BLaER1 treated with 17β-estradiol and CSF1 and Interleukin-3, amounts not matched to agents 10 nM and 100 nM (cell line): ENCODE results near the gene BARX1.
A peak's percentile ranks its signal among the peaks of the same experiment; 100 is the strongest.

Source experiments
- H3K27ac ChIP-seq, 11 experiments: shearing (Covaris generic); formaldehyde crosslinking; 2 replicates each; pipeline ENCODE4 v1.8.1; 2022
- H3K27me3 ChIP-seq, 11 experiments: shearing (Covaris generic); formaldehyde crosslinking; 2 replicates each; pipeline ENCODE4 v1.8.1; 2022
- H3K36me3 ChIP-seq, 11 experiments: shearing (Covaris generic); formaldehyde crosslinking; 2 replicates each; pipeline ENCODE4 v1.8.1; 2022
- H3K4me1 ChIP-seq, 10 experiments: shearing (Covaris generic); formaldehyde crosslinking; 2 replicates each; pipeline ENCODE4 v1.8.1; 2022
- H3K4me2 ChIP-seq, 11 experiments: shearing (Covaris generic); formaldehyde crosslinking; 2 replicates each; pipeline ENCODE4 v1.8.1; 2022
- H3K4me3 ChIP-seq, 10 experiments: shearing (Covaris generic); formaldehyde crosslinking; 2 replicates each; pipeline ENCODE4 v1.8.1; 2022
- H3K9ac ChIP-seq, 11 experiments: shearing (Covaris generic); formaldehyde crosslinking; 2 replicates each; pipeline ENCODE4 v1.8.1; 2022
- H3K9me3 ChIP-seq, 11 experiments: shearing (Covaris generic); formaldehyde crosslinking; replicated peaks in 1 of 11; 2 replicates each; pipeline ENCODE4 v1.8.1; 2022
- H4K20me1 ChIP-seq, 11 experiments: shearing (Covaris generic); formaldehyde crosslinking; 2 replicates each; pipeline ENCODE4 v1.8.1; 2022
- Cebpa-rat ChIP-seq, 11 experiments: shearing (Covaris generic); IDR thresholded peaks; 2 replicates each; pipeline ENCODE4 v1.8.1; 2022

Gene BARX1

DNA sequence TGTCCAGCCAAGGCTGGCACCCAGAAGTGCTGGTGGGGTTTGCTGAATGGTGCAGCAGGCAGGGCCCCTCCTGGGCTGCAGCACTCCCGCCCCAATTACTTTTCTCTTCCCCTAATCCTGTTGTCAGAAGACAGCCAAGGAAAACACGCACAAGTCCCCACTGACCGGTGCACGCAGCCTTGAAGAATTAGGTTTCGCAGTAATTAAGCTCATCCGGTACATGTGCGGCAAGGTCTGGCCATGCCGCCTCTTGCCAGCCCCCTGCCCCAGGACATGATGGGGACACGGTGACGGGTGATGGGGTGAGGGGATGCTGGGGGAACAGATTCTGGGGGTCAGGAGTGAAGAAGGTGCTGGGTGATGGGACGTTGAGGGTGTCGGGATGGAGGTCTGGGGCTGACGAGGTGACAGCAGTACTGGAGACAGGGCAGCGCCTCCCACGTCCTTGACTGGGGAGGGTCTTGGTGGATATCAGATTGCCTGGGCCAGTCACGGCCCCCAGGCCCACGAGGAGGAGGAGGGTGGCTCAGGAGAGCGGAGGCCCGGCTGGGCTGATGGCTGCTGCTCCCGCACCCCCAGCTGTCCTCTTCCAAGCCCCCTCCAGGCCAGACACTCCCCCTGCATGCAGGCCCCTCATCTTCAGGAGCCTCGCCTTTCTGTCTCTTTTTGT lies 34.9 kb downstream of the BARX1 start:
- no peaks in the 10 kb centered on the region for H3K9me3 ChIP-seq
- H3K4me1 ChIP-seq = peaks cover 0 to 5% (median 0%) of the 10 kb centered on the region in 10 experiments; a peak in 3 of 20 replicates

GRCh38 chr9:93918061-93918460 lies 37.1 kb downstream of the BARX1 start:
- Histone ChIP-seq H3K4me3 (no peak overlapping the region), H3K27ac (no peak overlapping the region), H3K9me3 (no peaks in the 10 kb centered on the region), H3K9ac (no peak overlapping the region), H3K27me3 (no peaks in the 10 kb centered on the region), H3K4me2 (no peak overlapping the region), H3K4me1 (peaks cover 0 to 5% (median 0%) of the 10 kb centered on the region in 10 experiments; a peak in 2 of 20 replicates), H4K20me1 (no peaks in the 10 kb centered on the region), H3K36me3 (no peaks in the 10 kb centered on the region)
- TF ChIP-seq Cebpa-rat (IDR thresholded peaks at IDR 0.05) = no peak

More for the DNA sequence above, 34.9 kb downstream of the BARX1 start:
- Histone ChIP-seq H4K20me1 (no peaks in the 10 kb centered on the region), H3K9ac (no peak overlapping the region), H3K27me3 (no peaks in the 10 kb centered on the region), H3K27ac (no peak overlapping the region), H3K4me2 (no peak overlapping the region), H3K36me3 (no peaks in the 10 kb centered on the region), H3K4me3 (no peak overlapping the region)
- no peak for TF ChIP-seq Cebpa-rat (IDR thresholded peaks at IDR 0.05)

DNA sequence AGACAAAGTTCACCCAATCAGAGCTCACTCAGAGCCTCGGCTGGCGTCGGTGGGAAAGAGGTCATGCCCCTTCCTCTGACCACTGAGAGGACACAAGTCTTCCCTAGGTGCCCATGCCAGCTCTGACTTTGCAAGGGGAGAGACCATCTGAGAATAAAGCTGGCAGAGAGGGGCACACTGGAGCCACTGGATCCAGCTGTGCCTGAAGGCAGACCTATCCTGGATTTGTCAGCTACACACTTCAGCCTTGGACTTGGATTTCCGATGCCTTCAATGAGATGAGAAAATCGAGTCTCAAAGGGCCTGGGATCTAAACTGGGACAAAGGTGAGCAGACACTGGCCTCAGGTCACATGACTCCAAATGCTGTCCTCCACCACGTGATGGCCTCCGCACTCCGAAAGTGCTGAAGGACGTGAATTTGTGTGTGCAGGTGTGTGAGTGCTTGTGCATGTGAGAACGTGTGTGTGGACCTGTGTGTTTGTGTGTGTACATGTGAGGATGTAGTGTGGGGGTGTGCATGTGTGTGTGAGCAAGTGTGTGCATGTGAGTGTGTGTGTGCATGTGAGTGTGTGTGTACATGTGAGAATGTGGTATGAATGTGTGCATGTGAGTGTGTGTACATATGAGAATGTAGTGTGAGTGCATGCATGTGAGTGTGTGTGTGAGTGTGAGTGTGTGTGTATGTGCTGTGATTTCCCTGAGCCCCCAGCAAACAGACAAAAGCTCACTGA lies 37.9 kb downstream of the BARX1 start:
- no peaks in the 10 kb centered on the region for H3K9me3 ChIP-seq

GRCh38 chr9:93916358-93916757 lies 38.8 kb downstream of the BARX1 start:
- no peak overlapping the region for H3K27ac ChIP-seq
- H3K4me3 ChIP-seq = no peak overlapping the region
- no peak overlapping the region for H3K4me2 ChIP-seq
- no peaks in the 10 kb centered on the region for H3K9me3 ChIP-seq
- H3K4me1 ChIP-seq = peaks cover 4 to 16% (median 10%) of the 10 kb centered on the region in 10 experiments; a peak in 17 of 20 replicates
- H3K9ac ChIP-seq = no peak overlapping the region
- no peaks in the 10 kb centered on the region for H3K27me3 ChIP-seq
- no peaks in the 10 kb centered on the region for H4K20me1 ChIP-seq
- TF ChIP-seq Cebpa-rat (IDR thresholded peaks at IDR 0.05) = no peak
- H3K36me3 ChIP-seq = no peaks in the 10 kb centered on the region

More for the DNA sequence above, 37.9 kb downstream of the BARX1 start:
- Histone ChIP-seq H3K4me3 (no peak overlapping the region), H3K27me3 (no peaks in the 10 kb centered on the region), H4K20me1 (no peaks in the 10 kb centered on the region), H3K4me2 (no peak overlapping the region), H3K36me3 (no peaks in the 10 kb centered on the region), H3K27ac (no peak overlapping the region), H3K9ac (no peak overlapping the region), H3K4me1 (peaks cover under 1 to 11% (median 6%) of the 10 kb centered on the region in 10 experiments; a peak in 17 of 20 replicates)
- no peak for TF ChIP-seq Cebpa-rat (IDR thresholded peaks at IDR 0.05)

DNA sequence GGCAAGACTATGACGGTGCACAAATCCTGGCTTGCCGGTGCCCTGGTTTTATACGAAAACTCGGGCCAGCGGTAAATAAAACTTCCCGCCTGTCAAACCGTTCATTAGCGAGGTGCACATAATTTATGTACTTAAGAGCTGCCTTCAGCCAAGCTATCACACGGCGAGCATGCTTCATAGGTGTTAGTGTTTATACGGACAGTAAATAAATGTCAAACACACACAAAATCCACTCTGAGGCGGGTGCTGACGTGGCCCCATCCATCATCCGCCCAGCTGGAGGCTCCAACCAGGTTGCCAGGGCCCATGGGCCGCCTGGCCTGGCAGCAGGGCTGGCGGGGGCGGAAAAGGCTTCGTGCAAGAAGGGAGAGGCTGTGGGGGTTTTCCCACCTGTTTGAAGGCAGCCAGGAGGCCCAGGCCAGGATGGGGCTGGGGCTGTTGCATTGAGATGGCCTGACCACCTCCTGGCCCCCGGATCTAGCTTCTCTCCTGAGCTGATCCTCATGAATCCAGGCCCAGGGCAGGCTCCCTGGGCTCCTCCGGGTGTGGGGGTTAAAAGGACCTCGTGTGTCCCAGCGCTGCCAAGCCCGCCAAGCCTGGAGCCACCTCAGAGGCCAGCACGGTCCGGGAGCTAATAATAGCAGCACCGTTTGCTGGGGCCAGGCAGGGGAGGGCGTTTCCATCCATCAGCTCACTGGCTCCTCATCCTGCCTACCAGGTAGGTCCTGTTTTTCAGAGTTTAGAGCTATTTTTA lies 43.2 kb downstream of the BARX1 start:
- Histone ChIP-seq H3K9ac (peak overlapping the region in 1 of 11 experiments; percentile 31; a peak in 2 of 22 replicates), H3K27ac (no peak overlapping the region), H3K36me3 (no peaks in the 10 kb centered on the region), H3K9me3 (no peaks in the 10 kb centered on the region), H3K4me3 (no peak overlapping the region), H3K4me2 (peak overlapping the region in 9 of 11 experiments; percentile 8 to 61 (median 32); a peak in 13 of 22 replicates), H4K20me1 (no peaks in the 10 kb centered on the region; a peak in 1 of 22 replicates), H3K27me3 (peaks cover 0 to 7% (median 0%) of the 10 kb centered on the region in 11 experiments; a peak in 2 of 22 replicates), H3K4me1 (peaks cover 4 to 16% (median 10%) of the 10 kb centered on the region in 10 experiments; a peak in 17 of 20 replicates)
- TF ChIP-seq Cebpa-rat (IDR thresholded peaks at IDR 0.05) = no peak

- Histone ChIP-seq H3K27me3 (peaks cover 0 to 7% (median 0%) of the 10 kb centered on the region in 11 experiments; a peak in 2 of 22 replicates), H3K4me2 (no peak overlapping the region), H4K20me1 (no peaks in the 10 kb centered on the region; a peak in 1 of 22 replicates), H3K9ac (no peak overlapping the region), H3K36me3 (no peaks in the 10 kb centered on the region), H3K9me3 (no peaks in the 10 kb centered on the region), H3K4me3 (no peak overlapping the region), H3K27ac (no peak overlapping the region), H3K4me1 (peaks cover 4 to 16% (median 10%) of the 10 kb centered on the region in 10 experiments; a peak in 17 of 20 replicates)
- TF ChIP-seq Cebpa-rat (IDR thresholded peaks at IDR 0.05) = no peak
These were observed 43.9 kb downstream of the BARX1 start for GRCh38 chr9:93911136-93911745.

- Histone ChIP-seq H3K4me1 (peaks cover 4 to 12% (median 10%) of the 10 kb centered on the region in 10 experiments; a peak in 17 of 20 replicates), H3K9ac (no peak overlapping the region), H3K4me3 (no peak overlapping the region), H3K36me3 (no peaks in the 10 kb centered on the region), H3K27me3 (peaks cover 0 to 7% (median 0%) of the 10 kb centered on the region in 11 experiments; a peak in 2 of 22 replicates), H3K27ac (no peak overlapping the region), H3K9me3 (no peaks in the 10 kb centered on the region), H4K20me1 (no peaks in the 10 kb centered on the region; a peak in 1 of 22 replicates), H3K4me2 (no peak overlapping the region)
- no peak for TF ChIP-seq Cebpa-rat (IDR thresholded peaks at IDR 0.05)
These were observed 44.6 kb downstream of the BARX1 start for GRCh38 chr9:93910598-93910997.

- TF ChIP-seq Cebpa-rat (IDR thresholded peaks at IDR 0.05) = no peak
- Histone ChIP-seq H3K27me3 (peaks cover 0 to 7% (median 0%) of the 10 kb centered on the region in 11 experiments; a peak in 2 of 22 replicates), H3K9ac (no peak overlapping the region), H3K4me3 (no peak overlapping the region), H4K20me1 (no peaks in the 10 kb centered on the region; a peak in 1 of 22 replicates), H3K4me2 (no peak overlapping the region), H3K9me3 (no peaks in the 10 kb centered on the region), H3K36me3 (no peaks in the 10 kb centered on the region), H3K4me1 (peaks cover 4 to 12% (median 10%) of the 10 kb centered on the region in 10 experiments; a peak in 17 of 20 replicates), H3K27ac (no peak overlapping the region)
These were observed 45.0 kb downstream of the BARX1 start for GRCh38 chr9:93910196-93910595.
